H1 (cell line): ENCODE results near the gene OR4E1. TPM values are rescaled to one million over a fixed set of nuclear protein-coding genes. Genes with fewer than 3 reads are reported as not detected.

Experiments used
- CHD7 ChIP-seq: fragments of 300-600 bp; sonication (generic); IDR thresholded peaks from 2 replicates; pipeline ENCODE4 v1.7.1; 2012; ENCODE audit warnings: low read length, moderate library complexity, mild to moderate bottlenecking, inconsistent platforms; ENCODE audit not compliant: insufficient replicate concordance
- CTCF ChIP-seq, 3 experiments: IDR thresholded peaks; 1 replicate in 2 of 3; 2 replicates in 1 of 3; pipeline versions ENCODE4 v1.5.1 to v1.6.1; 2011; ENCODE audit warnings: low read length in 3 of 3, mild to moderate bottlenecking in 3 of 3, inconsistent platforms in 2 of 3, low read depth in 1 of 3, moderate library complexity in 1 of 3; ENCODE audit not compliant: insufficient read depth in 1 of 3; ENCODE audit errors: control extremely low read depth in 1 of 3
- polyA plus RNA-seq, 7 experiments: library from polyadenylated mRNA; depleted of rRNA in 3 of 7; stranded (reverse) in 5 of 7; unstranded in 2 of 7; fragments of >200 nt in 5 of 7; fragments of 200-250 nt in 2 of 7; gene quantifications; 1 replicate in 5 of 7; 2 replicates in 1 of 7; 4 replicates in 1 of 7; pipeline versions ENCODE4 v1.2.1 to v1.2.3, GENCODE V29; 2011 to 2013; ENCODE audit warnings: missing spikeins in 2 of 7, mixed read lengths in 2 of 7
- total RNA-seq: library from RNA; stranded (reverse); fragmentation: NEBNext Ultra II Directional; extraction: Animal tissue kit (Norgen Biotek cat#: 25700); gene quantifications from 2 replicates; pipeline ENCODE4 v1.2.1, GENCODE V29; 2021

Gene OR4E1
- total and polyA plus RNA-seq, 2 of the 8 experiments (the other 6 are each of a cell fraction or from before 2014, with no cell fraction given) = not detected

GRCh38 chr14:21719841-21720240, 46.2 kb upstream of the OR4E1 start (continued):
- no peak for TF ChIP-seq CHD7
- no peak for TF ChIP-seq CTCF (IDR thresholded peaks at IDR 0.05; ENCODE audit: control extremely low read depth in 1 of 3, insufficient read depth in 1 of 3, low read depth in 1 of 3, low read length in 3 of 3)
- TF ChIP-seq, all 59 proteins: peak for 0
